Lower leg skin (tissue), 4 donors: ENCODE results near the gene WNT2. TPM values are rescaled to one million over a fixed set of nuclear protein-coding genes. Genes with fewer than 3 reads are reported as not detected.

Experiments used
- DNase-seq, 2 donors: peaks; one replicate each; pipeline ENCODE4 v3.0.0-alpha.2; 2019; ENCODE audit warnings: low spot score in 2 of 2
- H3K4me3 ChIP-seq: fragments of 200-600 bp; sonication (generic); 2 replicates; pipeline ENCODE4 v1.5.1; 2017; ENCODE audit warnings: mild to moderate bottlenecking, low read depth; ENCODE audit not compliant: poor library complexity, severe bottlenecking
- CTCF ChIP-seq, 3 donors: fragments of 450-650 bp; IDR thresholded peaks; one replicate each; pipeline ENCODE4 v1.5.1; 2016; ENCODE audit warnings: antibody characterized with exemption in 3 of 3, mild to moderate bottlenecking in 3 of 3, moderate library complexity in 2 of 3
- POLR2A ChIP-seq, 2 donors: fragments of 450-650 bp; IDR thresholded peaks; one replicate each; pipeline ENCODE4 v1.6.1; 2016 to 2017; ENCODE audit warnings: antibody characterized with exemption in 2 of 2, mild to moderate bottlenecking in 1 of 2, moderate library complexity in 1 of 2
- WGBS, 2 donors: methylation state at CpG; one replicate each; pipeline ENCODE4 v1.1.5; 2018; 5-methylcytosine and 5-hydroxymethylcytosine counted together
- intact Hi-C: fragments of 100-400 bp; cut with DNase I; formaldehyde crosslinking; loops from one replicate; pipeline ENCODE4 v1.15.0; 2023; ENCODE audit warnings: low total_unique reads
- total RNA-seq, 4 donors: library from RNA; depleted of rRNA; stranded (reverse); fragments of >200 nt; gene quantifications; one replicate each; pipeline ENCODE4 v1.1.0, GENCODE V29; 2016

Gene WNT2
- total RNA-seq, 4 donors from 2014 or later = 0.69 to 1.5 (median 1.1) TPM

GRCh38 chr7:117278040-117278439 is 44.8 kb downstream of the WNT2 start:
- 93 to 97% methylated on average over 9 to 10 of the region's 10 CpGs for WGBS, 2 donors
- H3K4me3 ChIP-seq = no peak overlapping the region
- intact Hi-C loops = no loop called here
- TF ChIP-seq CTCF (IDR thresholded peaks at IDR 0.05) = no peak
- TF ChIP-seq POLR2A (IDR thresholded peaks at IDR 0.05) = no peak
- no peak for DNase-seq

GRCh38 chr7:117277576-117277975 is 45.3 kb downstream of the WNT2 start:
- intact Hi-C loops = no loop called here
- 80 to 81% methylated on average over 3 of the region's 3 CpGs for WGBS, 2 donors
- no peak for TF ChIP-seq POLR2A (IDR thresholded peaks at IDR 0.05)
- no peak for TF ChIP-seq CTCF (IDR thresholded peaks at IDR 0.05)
- no peak for DNase-seq
- H3K4me3 ChIP-seq = no peak overlapping the region

DNA sequence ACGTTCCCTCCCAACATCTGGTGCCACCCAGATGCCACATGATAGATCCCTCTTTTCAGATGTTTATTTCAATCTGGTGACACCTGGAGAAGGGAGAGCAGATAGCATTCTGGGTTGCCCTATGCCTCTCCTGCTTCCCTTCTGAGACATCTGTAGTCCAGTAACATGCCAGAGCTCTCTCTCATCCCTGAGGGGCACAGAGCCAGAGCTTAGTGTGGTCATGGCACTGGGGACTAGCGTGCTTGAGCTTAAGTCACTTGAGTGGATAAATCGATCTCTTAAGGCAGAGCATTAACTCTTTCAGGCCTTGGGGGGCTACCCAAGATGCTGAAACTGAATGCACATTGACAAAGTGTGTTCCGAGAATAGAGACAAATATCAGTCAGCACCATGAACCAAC is 47.9 kb downstream of the WNT2 start:
- TF ChIP-seq CTCF (IDR thresholded peaks at IDR 0.05) (no peak), POLR2A (IDR thresholded peaks at IDR 0.05) (no peak)
- DNase-seq = no peak
- H3K4me3 ChIP-seq = no peak overlapping the region
- intact Hi-C loops = no loop called here
- 51 to 70% methylated on average over 4 of the region's 4 CpGs for WGBS, 2 donors

DNA sequence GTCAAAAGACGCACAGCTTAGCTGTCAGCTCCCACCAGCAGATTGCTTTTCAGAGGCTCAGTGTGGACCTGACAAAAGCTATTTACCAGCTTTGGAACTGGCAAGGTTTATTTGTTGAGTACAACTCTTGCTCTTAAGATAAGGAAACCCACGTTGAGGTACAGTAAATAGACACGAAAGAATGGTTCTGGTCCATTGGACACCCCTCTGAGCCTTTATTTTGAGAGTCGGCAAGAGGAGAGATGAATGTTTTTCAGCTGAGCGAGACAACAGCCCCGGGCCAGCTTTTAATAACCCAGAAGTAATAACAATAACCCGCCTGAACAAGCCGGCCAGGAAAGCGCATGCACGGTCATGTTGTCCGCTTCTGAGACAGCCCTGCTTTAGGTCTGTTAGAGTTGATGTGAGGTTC is 49.0 kb downstream of the WNT2 start:
- DNase-seq = peak in 1 of 2 donors; percentile 68
- 48 to 55% methylated on average over 11 of the region's 11 CpGs for WGBS, 2 donors
- H3K4me3 ChIP-seq = no peak overlapping the region
- intact Hi-C loops = no loop called here
- TF ChIP-seq POLR2A (IDR thresholded peaks at IDR 0.05) (no peak), CTCF (IDR thresholded peaks at IDR 0.05) (no peak)

DNA sequence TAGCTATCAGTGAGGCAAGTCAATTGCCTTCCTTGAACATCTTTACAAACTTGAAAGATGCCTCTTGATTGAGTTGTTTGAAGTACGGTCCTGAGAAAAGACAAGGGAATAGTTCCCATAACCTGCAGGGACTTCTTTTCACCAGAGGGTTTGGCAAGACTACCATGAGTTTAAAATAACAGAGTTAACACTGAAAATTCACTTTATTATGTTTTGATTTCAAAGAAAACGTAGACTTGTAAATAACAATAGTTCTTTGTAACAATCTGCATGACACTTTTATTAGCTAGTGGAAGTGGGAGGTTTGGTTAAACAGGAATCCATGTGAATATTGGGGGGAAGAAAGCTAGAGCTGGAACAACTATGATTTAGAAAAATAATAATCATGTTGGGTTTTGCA is 49.5 kb downstream of the WNT2 start:
- no peak overlapping the region for H3K4me3 ChIP-seq
- no peak for TF ChIP-seq CTCF (IDR thresholded peaks at IDR 0.05)
- TF ChIP-seq POLR2A (IDR thresholded peaks at IDR 0.05) = no peak
- WGBS, 2 donors = 39 to 56% methylated on average over 2 of the region's 2 CpGs
- no peak for DNase-seq
- intact Hi-C loops = no loop called here

- intact Hi-C loops = no loop called here
- DNase-seq = no peak
- 95 to 100% methylated on average over 2 of the region's 2 CpGs for WGBS, 2 donors
- TF ChIP-seq CTCF (IDR thresholded peaks at IDR 0.05) = no peak
- TF ChIP-seq POLR2A (IDR thresholded peaks at IDR 0.05) = no peak
- H3K4me3 ChIP-seq = no peak overlapping the region
Observed at GRCh38 chr7:117272017-117272759, 50.7 kb downstream of the WNT2 start.
